RKO (cell line): ENCODE data around the gene ACY1.

ENCODE experiments used
- DNase-seq: peaks from one replicate; pipeline ENCODE4 v3.0.0-alpha.2; 2016; ENCODE audit warnings: low spot score

The ACY1 gene

DNA sequence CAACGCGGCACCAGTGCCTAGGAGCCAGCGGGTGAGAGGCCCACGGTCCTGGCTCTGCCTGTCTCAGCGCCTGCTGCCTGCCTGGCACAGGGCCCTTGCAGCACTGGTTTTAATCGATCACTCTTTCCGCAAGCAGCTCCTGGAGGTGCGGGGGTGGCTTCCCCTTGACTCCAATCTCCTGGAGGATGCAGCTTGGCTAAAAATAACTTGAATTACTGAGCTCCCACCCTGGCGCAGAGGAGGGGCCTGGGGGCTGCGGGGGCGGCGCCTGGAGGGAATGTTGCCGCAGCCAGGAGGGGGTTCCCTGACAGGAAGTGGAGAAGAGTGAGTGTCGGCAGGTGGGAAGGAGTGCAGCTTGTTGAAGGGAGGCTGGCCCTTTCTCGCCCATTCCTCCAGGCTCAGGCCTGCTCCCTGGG, 22.2 kb downstream of the ACY1 start:
- DNase-seq: no peak

DNA sequence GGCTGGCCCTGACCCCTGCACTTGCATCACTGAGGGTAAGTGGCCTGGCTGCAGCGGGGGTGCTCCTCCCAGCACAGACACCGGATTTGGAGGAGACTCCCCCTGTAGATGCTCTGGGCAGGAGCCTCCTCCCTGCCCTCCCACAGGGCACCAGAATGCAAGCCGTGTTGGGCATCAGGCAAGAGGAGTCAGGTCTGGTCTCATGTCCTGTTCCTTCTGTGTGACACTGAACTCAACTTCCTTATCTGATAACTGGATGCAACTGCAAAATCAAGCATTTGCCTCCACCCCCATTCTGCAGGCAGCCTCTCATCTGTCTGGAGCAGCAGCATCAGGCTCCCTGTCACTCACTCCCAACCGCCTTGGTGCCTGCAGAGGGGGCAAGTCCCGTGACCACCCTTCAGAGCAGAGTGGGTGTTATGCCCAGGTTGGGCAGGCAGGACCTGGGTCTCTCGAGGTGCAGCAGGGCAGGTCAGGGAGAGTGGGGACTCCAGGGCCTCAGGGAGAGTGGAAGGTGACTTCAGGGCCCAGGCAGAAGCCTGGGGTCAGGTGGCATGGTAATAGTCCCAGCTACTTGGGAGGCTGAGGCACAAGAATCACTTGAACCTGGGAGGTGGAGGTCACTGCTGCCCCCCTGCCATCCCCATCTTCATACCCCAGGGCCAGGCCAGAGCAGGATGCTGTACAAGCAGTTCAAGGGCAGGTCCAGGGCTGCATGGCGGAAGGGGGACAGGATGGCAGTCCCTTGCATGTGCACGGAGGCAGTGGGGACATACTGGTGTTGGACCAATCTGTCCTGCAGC, 22.9 kb downstream of the ACY1 start:
- DNase-seq: no peak

DNA sequence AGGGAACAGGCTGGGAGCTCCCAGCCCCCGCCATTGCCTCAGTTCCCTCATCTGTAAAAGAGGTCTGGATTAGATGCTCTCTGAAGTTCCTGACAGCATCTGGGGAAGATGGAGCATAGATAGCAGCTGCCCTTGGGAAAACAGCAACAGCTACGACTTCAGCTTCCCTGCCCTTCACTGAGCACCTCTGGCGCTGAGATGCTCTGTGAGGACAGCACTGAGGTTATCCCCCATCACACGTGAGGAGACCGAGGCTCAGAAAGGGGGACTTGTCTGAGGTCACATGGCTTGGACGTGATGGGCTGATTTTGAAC, 23.4 kb downstream of the ACY1 start:
- DNase-seq: no peak

- DNase-seq: no peak
Observed at GRCh38 chr3:52007291-52007690, 24.0 kb downstream of the ACY1 start.

- no peak for DNase-seq
Observed at GRCh38 chr3:52010431-52010830, 27.1 kb downstream of the ACY1 start.

DNA sequence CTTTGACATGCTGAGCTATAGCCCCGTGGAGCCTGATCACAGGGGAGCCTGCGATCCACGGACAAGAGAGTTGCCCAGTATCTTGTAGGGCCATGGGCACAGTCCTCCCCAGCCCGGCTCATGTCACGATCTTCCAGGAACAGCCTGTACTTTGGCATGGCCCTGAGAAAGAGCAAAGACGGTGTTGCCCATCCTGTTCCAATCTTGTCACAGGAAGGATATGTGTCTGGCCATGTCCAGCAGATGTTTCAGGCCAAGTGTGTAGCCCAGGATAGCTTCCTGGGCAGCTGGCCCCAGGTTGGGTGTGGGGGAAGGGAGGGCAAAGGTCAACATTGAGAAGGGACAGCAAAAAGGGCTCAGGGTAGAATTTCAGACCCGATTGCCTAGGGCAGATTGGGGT, 29.4 kb downstream of the ACY1 start:
- DNase-seq: no peak

DNA sequence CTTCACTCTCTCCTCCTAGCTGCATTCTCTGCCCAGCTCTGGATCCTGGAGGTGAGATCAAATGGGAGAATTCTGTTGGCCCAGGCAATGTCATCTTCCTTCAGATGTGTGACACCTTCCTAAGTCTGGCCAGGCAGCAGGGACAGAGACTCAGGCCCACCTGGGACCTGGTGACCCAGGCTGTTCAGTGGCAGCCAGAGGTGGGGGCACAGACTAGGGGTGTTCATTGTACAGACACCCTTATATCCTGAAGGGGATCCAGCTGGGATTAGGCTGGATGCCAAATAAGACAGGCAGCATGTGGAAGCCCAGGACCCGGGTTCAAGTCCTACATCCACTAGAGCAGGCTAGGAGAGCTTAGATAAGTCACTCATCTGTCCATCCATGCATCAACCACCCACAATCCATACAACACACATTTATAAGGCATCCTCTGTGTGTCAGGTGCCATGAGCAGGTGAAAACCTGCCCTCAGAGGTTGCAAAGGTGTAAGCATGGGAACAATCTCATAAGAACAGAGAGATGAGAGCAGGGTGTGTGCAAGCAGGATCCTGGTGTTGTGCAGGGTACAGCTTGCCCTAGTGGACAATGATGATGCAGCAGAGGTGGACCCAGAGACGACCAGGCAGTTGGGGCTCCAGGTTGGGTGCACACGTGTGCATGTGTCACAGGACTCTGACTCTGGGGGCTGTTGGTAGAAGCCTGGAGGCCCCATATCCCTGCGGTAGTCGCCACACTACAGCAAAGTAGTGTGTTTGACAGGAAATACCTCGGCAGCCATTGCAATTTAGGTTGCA, 30.7 kb downstream of the ACY1 start:
- DNase-seq: no peak

GRCh38 chr3:52014613-52015012, 31.3 kb downstream of the ACY1 start:
- no peak for DNase-seq

DNA sequence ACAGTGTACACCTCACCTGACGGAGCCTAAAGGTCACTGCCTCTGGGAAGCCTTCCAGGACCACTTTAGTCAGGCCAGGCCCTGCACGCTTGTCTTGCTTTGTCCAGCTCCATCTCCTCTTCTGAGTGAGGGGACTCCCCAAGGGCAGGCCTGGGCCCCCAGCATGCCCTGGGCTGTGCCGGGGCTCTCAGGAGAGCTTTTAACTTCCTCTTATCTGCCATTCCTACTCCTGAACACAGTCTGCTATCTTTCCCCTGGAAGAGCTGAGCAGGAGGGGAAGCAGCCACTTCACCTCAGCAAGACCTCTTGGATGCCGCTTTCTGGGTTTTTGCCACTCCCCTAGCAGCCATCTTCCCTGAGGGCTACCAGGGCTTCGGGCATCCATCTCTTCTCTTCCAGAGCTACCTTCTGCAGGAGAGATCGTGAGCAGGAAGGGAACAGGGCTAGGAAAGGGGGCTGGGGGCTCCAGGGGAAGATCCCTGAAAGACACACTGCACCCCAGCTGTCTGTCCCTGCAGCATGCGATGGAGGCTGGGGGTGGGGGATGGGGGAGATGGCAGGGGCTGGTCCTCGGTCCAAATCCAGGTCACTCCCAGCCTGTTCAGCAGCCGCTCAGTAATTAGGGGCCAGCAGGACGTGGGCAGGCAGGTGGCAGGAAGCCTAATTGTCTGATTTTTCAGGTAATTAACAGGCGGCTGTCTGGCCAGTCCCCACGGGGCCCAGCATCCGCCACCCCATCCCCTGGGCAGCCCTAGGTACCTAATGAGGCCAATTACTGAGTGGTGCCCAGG, 32.3 kb downstream of the ACY1 start:
- no peak for DNase-seq

DNA sequence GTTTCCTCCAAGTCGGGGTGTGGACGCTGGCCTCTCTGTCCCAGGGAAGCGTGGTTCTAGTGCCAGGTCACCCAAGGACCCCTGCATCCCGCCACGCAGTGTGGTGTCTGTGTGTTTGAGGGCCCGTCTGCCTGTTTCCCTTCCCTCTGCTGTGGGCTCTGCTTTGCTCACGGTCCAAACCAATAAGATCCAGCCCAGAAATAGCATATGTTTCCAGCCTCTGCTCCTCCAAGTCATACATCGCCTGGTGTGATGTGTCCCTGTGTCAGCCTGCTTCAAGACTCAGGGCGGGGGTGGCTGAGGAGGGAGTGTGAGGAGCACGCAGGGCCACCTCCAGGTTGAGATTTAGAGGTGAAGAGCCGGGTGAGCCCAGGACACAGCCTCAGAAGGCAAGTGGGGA, 34.3 kb downstream of the ACY1 start:
- DNase-seq: no peak

DNA sequence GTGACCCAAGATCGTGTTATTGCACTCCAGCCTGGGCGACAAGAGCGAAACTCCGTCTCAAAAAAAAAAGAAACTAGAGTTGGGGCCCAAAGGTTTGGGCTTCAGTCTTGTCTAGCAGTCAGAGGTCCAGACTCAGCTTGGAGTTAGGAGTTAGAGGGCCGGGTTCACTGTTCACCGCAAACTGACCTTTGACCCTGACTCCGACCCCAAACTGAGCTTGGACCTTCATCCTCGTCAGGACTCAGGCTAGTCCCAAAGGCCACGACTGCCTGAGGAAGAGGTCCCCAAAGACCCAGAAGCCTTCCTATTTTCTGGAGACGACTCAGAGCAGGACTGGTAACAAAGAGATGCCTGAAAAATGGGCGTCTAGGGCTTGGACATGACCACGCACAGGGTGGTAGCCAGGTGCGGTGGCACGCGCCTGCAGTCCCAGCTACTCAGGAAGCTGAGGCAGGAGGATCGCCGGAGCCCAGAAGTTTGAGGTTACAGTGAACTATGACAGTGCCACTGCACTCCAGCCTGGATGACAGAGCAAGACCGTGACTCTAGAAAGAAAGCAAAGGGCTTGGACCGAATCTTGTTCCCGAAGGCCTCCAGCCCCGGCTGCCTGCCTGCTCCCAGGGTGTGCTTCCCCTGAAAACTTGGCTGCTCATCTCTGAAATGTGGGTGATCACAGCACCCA, 35.1 kb downstream of the ACY1 start:
- DNase-seq: no peak

DNA sequence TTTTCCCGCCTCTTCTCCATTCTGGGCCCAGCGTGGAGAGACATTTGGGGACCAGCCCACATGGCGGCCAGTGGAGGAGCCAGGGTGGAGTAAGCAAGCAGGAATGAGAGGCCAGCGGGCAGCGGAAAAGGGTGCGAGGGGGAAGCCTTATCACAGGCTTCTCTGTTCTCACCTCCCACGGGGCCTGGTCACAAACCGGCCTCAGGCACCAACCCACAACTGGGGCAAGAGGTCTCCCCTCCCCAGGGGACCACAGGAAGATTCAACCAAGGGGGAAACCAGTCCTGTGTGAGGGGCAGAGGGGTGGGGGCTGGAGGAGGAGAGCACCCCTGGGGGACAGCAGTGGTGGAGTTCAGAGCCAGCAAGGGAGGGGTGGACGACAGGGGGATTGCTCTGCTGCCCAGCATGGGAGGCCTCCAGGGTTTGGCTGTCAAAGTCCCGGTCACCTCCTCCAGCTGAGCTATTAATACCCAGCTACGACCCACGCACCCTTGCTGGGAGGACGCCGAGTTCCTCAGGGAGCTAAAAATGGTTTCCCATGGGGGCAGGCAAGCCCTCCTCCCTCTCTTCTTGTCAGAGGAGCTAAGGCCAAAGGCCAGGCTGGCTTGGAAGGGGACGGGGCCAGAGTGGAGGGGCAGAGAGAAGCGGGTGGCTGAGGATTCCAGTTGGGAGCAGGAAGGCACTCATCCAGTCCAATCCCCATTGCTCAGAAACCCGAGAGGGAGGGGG, 36.2 kb downstream of the ACY1 start:
- no peak for DNase-seq

- DNase-seq: no peak
Observed at GRCh38 chr3:52020796-52021195, 37.5 kb downstream of the ACY1 start.

GRCh38 chr3:52021489-52022268, 38.3 kb downstream of the ACY1 start:
- DNase-seq: no peak

DNA sequence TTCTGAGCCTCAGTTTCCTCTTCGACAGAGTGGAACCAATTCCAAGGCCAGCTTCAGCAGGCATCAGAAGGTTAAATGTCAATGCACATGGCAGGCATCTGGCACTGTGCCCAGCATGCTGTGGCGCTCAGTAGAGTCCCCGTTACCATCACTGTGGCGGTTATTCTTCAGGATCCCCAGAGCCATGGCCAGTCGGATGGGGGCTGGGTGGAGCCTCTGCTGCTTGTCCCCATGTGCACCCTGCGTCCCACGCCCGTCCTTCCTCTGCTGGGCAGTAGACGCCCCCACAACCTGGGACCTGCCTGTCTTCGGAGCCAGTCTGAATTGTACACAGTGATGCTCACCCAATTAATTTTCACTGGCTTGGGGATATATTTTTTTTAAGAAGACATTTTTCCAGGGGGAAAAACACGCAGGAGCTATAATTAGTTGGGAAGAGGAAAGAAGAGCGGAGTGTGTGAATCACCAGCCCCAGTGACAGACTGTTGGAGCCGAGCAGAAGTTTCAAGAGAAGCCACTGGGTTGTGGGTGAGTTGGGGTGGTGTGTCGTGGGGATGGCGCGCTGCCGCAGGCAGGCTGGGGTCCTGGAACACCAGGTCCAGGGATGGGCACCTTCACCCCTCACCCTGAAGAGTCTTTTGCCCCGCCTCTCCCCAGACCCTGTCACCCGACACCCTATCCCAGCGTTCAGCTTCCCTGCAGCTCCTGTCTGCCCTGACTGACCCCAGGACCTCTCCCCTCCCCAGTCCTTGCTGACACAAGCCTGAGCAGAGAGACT, 39.2 kb downstream of the ACY1 start:
- DNase-seq: no peak

DNA sequence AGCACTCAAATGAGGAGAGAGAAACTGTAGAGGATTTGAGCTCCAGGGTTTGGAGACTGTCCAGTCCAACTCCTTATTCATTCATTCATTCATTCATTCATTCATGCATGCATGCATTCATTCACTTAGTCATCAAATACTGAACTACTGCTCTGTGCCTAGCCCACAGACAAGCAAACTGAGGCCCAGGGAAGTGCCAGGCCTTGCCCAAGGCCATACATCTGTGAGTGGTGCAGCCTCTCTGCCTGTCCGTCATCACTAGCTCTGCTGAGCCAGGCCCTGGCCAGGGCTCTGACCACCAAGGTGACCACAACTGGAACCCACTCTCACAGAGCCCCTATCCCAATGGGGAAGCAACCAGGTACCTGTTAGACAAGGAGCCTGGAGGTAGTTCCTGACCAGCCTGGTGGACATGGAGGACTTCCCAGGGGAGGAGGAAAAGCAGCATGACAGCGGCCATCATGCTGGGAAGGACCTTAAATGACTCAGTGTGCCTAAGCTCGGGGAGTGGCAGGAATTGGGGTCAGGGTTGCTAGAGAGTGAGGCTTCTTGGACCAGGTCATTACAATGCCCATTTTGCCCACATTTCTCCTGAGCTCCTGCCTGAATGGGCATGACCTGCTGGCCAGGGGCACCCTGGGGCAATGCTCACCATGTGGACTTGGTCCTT, 39.9 kb downstream of the ACY1 start:
- DNase-seq: no peak

DNA sequence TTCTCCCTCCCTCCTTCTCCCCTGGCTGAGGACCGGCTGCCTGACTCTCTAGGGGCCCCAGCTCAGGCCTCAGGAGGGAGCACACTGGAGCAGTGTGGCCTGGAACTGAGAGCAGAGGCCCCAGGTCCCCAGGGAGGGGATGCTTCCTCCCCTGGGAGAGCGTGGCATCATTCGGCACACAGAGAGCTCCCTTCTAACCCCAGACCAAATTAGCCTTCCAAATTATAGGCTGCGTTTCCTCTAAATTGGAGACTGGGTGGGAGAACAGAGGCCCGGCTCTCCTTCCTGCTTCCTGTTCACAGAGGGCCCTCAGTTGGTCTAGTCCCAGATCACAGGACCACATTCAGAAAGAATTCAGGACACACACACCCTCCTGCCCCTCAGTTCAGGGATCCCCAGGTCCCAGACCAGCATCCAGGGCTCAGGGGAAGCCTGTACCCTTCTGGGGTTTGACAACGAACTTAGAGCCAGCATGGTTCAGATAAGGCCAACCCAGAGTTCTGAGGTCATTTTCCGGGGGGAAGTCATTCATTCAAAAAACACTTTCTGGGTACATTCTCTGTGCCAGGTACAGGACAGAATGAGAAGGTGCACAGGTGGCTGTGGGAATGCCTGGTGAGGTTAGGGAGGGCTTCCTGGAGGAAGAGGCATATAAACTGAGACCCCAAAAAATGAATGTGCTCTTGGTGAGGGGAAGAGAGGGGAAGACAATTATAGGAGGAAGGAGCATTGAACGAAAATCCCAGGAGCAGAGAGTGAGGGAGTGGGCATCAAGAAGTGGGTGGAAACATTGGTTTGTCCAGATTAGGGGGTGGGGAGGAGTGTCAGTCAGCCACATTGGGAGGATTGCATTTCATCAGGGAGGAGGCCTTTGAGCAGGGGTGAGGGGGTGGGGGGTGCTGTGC, 40.8 kb downstream of the ACY1 start:
- no peak for DNase-seq

GRCh38 chr3:52024765-52025452, 41.6 kb downstream of the ACY1 start:
- DNase-seq: no peak
